GM10248 (cell line): ENCODE results near the gene NUDT16.
"Not testable (repeated sequence)": the region's sequence is repeated elsewhere in the genome, so short reads cannot be mapped to it uniquely, and the experiment has no call there.

Experiments used
- CTCF ChIA-PET: fragments of 300-600 bp; sonication (Branson Sonifier 250); formaldehyde crosslinking; extraction: SDS; loops from one replicate; lab custom pipeline; 2021; ENCODE audit warnings: antibody characterized with exemption; lab: Yijun Ruan, JAX
- POLR2A ChIA-PET: fragments of 350-650 bp; sonication (Branson Sonifier 250); formaldehyde crosslinking; extraction: SDS; loops from one replicate; lab custom pipeline; 2020; ENCODE audit warnings: antibody characterized with exemption; lab: Yijun Ruan, JAX
- DNase-seq: peaks from one replicate; pipeline ENCODE4 v3.0.0; 2012; ENCODE audit errors: extremely low spot score
- TF ChIP-seq, protein P1 (sequence below): IDR thresholded peaks from 2 replicates; pipeline ENCODE4 v1.5.1; 2012; ENCODE audit warnings: mild to moderate bottlenecking, low read depth; ENCODE audit errors: extremely low read depth, missing control alignments, control extremely low read depth

The NUDT16 gene

DNA sequence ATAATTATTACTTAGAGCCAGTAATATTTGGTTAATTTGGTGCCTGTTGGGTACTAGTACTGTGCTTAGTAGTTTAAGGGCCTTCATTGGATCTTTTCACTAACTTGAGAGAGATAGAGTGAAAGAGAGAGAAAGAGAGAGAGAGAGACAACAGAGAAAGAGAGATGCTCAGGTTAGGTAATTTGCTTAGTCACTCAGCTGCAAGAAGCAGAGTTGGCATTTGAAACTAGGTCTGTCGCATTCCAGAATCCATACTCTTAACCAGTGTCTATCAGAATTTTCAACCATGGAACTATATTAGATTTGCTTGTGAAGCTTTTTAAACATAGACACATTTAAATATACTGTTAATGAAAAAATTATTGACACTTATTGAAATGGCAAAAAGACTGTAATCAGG is 31.1 kb upstream of the NUDT16 start:
- no peak for DNase-seq
- POLR2A ChIA-PET: no interaction called here
- CTCF ChIA-PET: interaction anchor here (1.0 kb wide), 1 partner anchor 9 kb away, joined by 3 read pairs; no protein-coding TSS in a partner anchor
- TF ChIP-seq, protein P1, sequence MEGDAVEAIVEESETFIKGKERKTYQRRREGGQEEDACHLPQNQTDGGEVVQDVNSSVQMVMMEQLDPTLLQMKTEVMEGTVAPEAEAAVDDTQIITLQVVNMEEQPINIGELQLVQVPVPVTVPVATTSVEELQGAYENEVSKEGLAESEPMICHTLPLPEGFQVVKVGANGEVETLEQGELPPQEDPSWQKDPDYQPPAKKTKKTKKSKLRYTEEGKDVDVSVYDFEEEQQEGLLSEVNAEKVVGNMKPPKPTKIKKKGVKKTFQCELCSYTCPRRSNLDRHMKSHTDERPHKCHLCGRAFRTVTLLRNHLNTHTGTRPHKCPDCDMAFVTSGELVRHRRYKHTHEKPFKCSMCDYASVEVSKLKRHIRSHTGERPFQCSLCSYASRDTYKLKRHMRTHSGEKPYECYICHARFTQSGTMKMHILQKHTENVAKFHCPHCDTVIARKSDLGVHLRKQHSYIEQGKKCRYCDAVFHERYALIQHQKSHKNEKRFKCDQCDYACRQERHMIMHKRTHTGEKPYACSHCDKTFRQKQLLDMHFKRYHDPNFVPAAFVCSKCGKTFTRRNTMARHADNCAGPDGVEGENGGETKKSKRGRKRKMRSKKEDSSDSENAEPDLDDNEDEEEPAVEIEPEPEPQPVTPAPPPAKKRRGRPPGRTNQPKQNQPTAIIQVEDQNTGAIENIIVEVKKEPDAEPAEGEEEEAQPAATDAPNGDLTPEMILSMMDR: no peak

DNA sequence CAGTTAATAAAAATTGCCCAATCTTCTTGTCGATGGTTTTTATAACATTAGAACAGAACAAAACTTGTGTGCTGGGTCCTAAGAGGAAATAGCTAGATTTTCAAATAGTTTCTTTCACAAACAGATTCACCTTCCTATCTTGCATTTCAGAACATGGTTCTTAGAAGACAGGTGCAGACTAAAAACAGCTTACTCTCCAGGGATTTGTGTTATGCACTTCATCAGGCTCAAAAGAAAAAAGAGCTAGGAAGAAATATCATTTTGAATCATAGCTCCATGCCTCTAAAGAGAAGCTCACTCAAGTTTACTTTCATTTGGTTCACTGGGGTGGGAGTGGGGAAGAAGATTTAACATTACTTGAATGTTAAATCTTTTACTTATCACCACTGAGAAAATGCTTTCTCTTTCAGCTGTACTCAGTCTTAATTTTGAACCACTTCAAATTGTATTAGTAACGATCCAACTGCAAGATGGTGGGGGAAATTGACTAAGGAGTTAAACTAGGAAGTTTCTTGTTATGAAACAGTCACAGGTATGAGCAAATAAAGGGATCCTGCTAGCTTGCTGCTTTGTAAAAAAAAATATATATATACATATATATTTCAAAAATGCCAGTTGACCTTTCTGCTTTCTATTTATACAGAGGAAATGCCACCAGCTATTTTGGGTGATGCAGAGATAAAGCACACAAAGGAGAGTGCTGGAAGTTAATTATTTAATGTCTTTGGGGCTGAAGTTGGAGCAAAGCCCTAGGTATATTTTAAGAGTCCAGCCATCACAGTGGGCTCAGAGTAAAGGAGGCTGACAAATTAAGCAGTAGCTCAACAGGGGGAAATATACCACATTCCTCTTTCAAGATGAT is 28.3 kb upstream of the NUDT16 start:
- no peak for DNase-seq
- POLR2A ChIA-PET: no interaction called here
- CTCF ChIA-PET: interaction anchor here (1.1 to 1.2 kb wide), 2 partner anchors 11 to 257 kb away, joined by 3 read pairs; no protein-coding TSS in a partner anchor
- TF ChIP-seq, protein P1: no peak

DNA sequence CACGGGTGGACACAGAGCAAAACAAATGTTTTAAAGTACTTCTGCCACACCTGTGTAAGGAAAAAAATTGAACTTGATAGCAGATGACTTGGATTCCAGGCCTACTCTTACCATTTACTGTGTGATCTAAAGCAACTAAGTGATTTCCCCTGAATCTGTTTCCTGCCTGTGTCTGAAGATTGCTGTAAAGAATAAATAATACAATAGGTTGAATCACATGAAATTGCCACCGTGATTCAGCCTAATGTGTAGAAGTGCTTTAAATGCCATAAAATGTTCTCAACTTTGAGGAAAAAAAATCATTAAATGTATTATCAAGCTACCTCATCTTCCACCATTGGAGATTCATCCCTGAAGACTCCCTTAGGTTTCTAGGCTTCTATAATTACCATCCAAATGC is 27.6 kb upstream of the NUDT16 start:
- TF ChIP-seq, protein P1: no peak
- CTCF ChIA-PET: no interaction called here
- POLR2A ChIA-PET: no interaction called here
- DNase-seq: no peak

DNA sequence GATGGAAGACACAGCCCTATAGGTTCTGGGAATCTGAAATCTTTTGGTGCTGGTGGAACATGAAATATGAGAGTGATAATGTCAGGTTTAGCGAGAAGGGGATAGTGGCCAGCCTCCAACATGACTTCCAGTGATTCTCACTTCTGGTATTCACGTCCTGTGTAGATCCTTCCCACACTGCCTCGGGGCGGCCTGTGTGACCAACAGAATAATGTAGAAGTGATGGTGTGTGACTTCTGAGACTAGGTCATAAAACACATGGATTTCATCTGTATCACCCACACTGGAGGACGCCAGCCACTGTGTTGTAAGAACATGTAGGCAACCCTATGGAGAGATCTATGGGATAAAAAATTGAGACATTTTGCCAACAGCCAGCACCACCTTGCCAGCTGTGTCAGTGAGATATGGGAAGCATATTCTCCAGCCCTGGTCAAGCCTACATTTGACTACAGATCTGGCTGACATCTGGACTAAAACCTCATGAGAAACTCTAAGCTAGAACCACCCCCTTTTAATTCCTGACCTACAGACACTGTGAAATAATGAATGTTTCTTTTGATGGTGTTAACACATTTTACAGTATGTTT is 25.5 kb upstream of the NUDT16 start:
- POLR2A ChIA-PET: no interaction called here
- TF ChIP-seq, protein P1: no peak
- CTCF ChIA-PET: interaction anchor here (1.7 kb wide), 1 partner anchor 10 kb away, joined by 4 read pairs; no protein-coding TSS in a partner anchor
- DNase-seq: no peak

DNA sequence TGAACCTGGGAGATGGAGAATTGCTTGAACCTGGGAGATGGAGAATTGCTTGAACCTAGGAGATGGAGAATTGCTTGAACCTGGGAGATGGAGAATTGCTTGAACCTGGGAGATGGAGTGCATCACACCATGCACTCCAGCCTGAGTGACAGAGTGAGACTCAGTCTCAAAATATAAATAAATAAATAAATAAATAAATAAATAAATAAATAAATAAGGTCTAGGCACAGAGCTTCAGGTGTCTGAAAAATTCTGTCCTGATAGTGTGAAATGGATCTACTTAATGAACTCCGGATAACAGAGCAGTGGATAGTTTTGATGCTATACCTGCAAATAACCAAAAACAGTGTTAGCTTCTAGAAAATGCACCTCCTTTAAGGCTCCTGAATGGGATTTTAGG is 24.3 kb upstream of the NUDT16 start:
- POLR2A ChIA-PET: no interaction called here
- CTCF ChIA-PET: no interaction called here
- no peak for DNase-seq
- TF ChIP-seq, protein P1: no peak

DNA sequence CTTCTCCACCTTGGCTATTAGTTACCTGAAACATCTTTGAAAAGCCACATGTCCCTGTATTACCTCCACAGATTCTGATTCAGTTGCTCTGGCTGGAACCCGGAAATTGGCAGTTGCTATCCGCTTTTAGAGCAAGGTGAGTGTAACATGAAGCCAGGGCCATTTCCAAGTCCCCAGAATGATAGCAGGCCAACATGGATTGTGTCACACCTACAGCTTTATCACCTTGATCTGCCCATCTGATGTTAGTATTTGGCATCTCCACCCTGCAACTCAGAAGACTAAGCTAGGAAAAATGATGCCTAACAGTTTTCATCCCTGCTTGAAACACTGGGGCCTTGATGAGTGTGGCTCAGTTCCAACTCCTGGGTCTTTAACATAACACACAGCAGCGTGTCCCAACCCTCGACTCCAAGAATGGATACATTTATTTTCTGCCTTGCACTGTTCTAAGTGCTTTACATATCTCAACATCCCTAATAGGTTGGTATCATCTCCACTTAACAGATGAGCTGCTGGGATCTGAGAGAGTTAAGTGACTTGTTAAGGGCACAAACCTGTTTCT is 21.3 kb upstream of the NUDT16 start:
- CTCF ChIA-PET: interaction anchor here (1.3 to 1.5 kb wide), 2 partner anchors 11 to 21 kb away, joined by 3 to 5 read pairs; partner anchors contain the start of gene NUDT16
- TF ChIP-seq, protein P1: no peak
- DNase-seq: no peak
- POLR2A ChIA-PET: no interaction called here

DNA sequence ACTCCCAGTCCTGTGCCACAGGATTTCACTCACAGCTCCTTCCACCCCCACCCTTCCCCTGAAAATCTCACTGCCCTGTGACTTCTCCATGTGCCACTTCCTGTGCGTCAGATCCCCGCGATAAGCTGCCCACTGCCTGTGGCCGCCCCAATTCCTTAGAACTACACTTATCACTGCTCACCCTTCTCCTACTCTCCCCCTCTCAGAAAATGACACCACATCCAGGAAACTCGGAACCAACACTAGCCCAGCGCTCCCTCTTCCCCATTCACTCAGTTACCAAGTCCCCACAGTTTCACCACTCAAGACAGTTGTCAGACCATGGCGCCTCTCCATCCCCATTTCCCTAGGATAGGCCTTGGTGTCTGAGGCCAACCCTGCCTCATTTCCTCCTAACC is 20.5 kb upstream of the NUDT16 start:
- DNase-seq, POLR2A ChIA-PET: not testable (repeated sequence)
- CTCF ChIA-PET: interaction anchor here (1.5 kb wide), 1 partner anchor 12 kb away, joined by 3 read pairs; no protein-coding TSS in a partner anchor
